Astrocyte of the cerebellum (primary cell): ENCODE results near the gene ZNF747.
"Not testable (repeated sequence)": the region's sequence is repeated elsewhere in the genome, so short reads cannot be mapped to it uniquely, and the experiment has no call there.

Experiments
- DNase-seq: peaks from one replicate; pipeline ENCODE4 v3.0.0-alpha.2; 2011; ENCODE audit warnings: low read depth
- H3K4me3 ChIP-seq: 2 replicates; pipeline ENCODE4 v1.5.1; 2011; ENCODE audit warnings: mild to moderate bottlenecking, low read depth, low read length, moderate library complexity
- CTCF ChIP-seq: IDR thresholded peaks from 2 replicates; pipeline ENCODE4 v1.5.1; 2012; ENCODE audit warnings: low read length, low read depth, moderate library complexity, mild to moderate bottlenecking; ENCODE audit errors: missing control alignments
- in situ Hi-C: cut with HindIII; loops from 2 replicates; pipeline ENCODE4 v1.10.0; 2017; ENCODE audit warnings: low sequenced_read_pairs

The ZNF747 gene

DNA sequence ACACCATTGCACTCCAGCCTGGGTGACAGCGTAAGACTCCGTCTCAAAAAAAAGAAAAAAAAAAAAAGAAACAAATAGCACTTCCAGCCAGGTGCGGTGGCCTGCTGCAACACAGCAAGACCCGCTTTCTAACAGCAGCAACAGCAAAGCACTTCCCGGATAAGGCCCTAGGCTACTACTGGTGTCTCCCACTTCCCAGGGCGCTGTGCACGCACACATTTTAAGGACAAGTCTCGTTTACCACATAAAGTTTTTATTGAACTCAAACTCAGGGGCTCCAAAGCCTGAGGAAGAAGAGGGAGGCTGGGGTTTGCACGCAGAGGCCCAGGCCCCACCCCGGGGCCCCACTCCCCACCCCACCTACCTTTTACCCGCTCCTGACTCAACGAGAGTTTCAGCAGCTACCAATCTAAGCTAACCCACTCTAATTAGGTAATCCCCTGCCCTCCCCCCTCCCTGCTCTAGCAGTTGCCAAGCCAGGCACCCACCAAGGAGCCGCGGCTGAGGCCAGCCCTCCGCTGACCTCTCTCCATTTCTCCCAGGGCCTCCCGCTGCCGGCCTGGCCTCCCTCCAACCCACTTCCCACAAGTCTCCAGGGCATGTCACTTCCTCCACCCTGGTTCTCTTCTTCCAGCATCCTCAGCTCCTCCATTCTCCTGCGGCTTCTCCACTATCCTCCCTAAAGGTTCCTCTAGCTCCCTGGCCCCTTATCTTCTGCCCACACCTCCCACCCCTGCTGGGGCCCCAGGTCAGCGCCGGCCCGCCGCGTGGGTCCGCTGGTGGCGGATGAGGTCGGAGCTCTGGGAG is 10.7 kb downstream of the ZNF747 start:
- DNase-seq: no peak
- no peak for TF ChIP-seq CTCF
- in situ Hi-C loops: no loop called here
- H3K4me3 ChIP-seq: no peak overlapping the region

GRCh38 chr16:30522702-30523463 is 11.8 kb downstream of the ZNF747 start:
- in situ Hi-C loops, H3K4me3 ChIP-seq, DNase-seq: not testable (repeated sequence)

- TF ChIP-seq CTCF: no peak
- H3K4me3 ChIP-seq: no peak overlapping the region
- no peak for DNase-seq
- in situ Hi-C loops: no loop called here
Measured at GRCh38 chr16:30521873-30522641, 12.6 kb downstream of the ZNF747 start.

DNA sequence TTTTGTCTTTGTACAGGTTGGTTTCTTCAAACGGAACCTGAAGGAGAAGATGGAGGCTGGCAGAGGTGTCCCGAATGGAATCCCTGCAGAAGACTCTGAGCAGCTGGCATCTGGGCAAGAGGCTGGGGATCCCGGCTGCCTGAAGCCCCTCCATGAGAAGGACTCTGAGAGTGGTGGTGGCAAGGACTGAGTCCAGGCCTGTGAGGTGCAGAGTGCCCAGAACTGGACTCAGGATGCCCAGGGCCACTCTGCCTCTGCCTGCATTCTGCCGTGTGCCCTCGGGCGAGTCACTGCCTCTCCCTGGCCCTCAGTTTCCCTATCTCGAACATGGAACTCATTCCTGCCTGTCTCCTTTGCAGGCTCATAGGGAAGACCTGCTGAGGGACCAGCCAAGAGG is 13.2 kb downstream of the ZNF747 start:
- TF ChIP-seq CTCF: no peak
- no peak overlapping the region for H3K4me3 ChIP-seq
- no peak for DNase-seq
- in situ Hi-C loops: no loop called here

DNA sequence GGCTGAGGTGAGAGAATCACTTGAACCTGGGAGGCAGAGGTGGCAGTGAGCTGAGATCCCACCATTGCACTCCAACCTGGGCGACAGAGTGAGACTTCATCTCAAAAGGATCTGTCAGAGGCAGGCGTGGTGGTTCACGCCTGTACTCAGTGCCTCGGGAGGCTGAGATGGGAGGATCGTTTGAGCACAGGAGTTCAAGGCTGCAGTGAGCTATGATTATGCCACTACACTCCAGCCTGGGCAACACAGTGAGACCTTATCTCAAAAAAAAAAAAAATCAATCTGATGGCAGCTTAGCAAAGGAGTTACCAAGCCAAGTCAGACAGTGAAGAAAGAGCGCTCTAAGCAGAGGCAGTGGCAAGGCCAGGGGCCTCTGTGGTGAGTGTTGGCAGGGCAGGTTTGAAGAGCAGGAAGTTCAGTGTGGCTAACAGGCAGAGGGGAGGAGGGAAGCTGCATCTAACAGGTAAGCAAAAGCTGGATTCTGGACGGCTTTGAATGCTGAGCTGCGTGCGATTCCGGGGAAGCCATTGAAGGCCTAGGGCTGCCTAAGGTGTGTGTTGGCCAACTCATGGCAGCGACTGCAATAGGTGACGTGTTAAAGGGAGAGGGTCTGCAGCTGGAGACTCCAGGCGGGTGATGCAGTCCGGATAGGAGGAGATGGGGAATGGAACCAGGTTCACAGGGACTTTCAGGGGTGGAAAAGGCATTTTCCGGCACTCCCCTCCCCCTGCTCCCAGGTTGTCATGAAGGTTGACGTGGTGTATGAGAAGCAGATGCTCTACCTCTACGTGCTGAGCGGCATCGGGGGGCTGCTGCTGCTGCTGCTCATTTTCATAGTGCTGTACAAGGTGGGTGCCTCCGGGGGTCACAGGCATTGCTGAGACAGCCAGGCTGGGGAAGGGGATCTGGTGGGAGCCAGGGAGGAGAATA is 15.3 kb downstream of the ZNF747 start:
- DNase-seq: no peak
- in situ Hi-C loops: no loop called here
- no peak overlapping the region for H3K4me3 ChIP-seq
- TF ChIP-seq CTCF: no peak

- H3K4me3 ChIP-seq: no peak overlapping the region
- TF ChIP-seq CTCF: no peak
- no peak for DNase-seq
- in situ Hi-C loops: no loop called here
Measured at GRCh38 chr16:30518552-30518951, 16.1 kb downstream of the ZNF747 start.
